Activated T-cell treated with anti-CD3 and anti-CD28 coated beads, Interleukin-2, amount 50 U/mL, for 72 hours (primary cell): ENCODE data around the gene MEI1. TPM values are rescaled to one million over a fixed set of nuclear protein-coding genes. Genes with fewer than 3 reads are reported as not detected.
A peak's percentile ranks its signal among the peaks of the same experiment; 100 is the strongest.
"Not testable (repeated sequence)": the region's sequence is repeated elsewhere in the genome, so short reads cannot be mapped to it uniquely, and the experiment has no call there.

Experiments
- ATAC-seq, 2 donors: fragments of 150-1000 bp; cut with Tn5 transposase; replicated peaks in 1 of 2; 2 replicates each; pipeline ENCODE4 v1.10.0; 2021; ENCODE audit warnings: moderate library complexity in 2 of 2, mild to moderate bottlenecking in 1 of 2
- DNase-seq, 2 donors: peaks; one replicate each; pipeline ENCODE4 v3.0.0; 2021 to 2022; ENCODE audit warnings: mixed read lengths in 1 of 2
- H3K27ac Mint-ChIP-seq: one replicate; pipeline ENCODE4 v1.8.0; 2022; ENCODE audit warnings: mild to moderate bottlenecking, moderate library complexity, mixed read lengths
- H3K27me3 Mint-ChIP-seq: one replicate; pipeline ENCODE4 v1.8.0; 2022; ENCODE audit warnings: low read depth, mixed read lengths
- H3K36me3 Mint-ChIP-seq, 2 donors: one replicate each; pipeline ENCODE4 v1.8.0; 2022; ENCODE audit warnings: mixed read lengths in 2 of 2, mild to moderate bottlenecking in 1 of 2; ENCODE audit not compliant: insufficient read depth in 2 of 2
- H3K4me1 Mint-ChIP-seq: one replicate; pipeline ENCODE4 v1.8.0; 2022; ENCODE audit warnings: low read depth, mixed read lengths
- H3K4me3 Mint-ChIP-seq, 2 donors: one replicate each; pipeline ENCODE4 v1.8.0; 2022; ENCODE audit warnings: mild to moderate bottlenecking in 2 of 2, mixed read lengths in 2 of 2, moderate library complexity in 2 of 2
- H3K9me3 Mint-ChIP-seq, 2 donors: one replicate each; pipeline ENCODE4 v1.8.0; 2022; ENCODE audit warnings: mixed read lengths in 2 of 2
- total RNA-seq, 2 donors: library from RNA; stranded (reverse); gene quantifications; one replicate each; pipeline ENCODE4 v1.2.3, GENCODE V29; 2022

Gene MEI1
- total RNA-seq, 2 donors from 2014 or later = 72.3 to 73.0 TPM

- no peak overlapping the region for H3K4me3 Mint-ChIP-seq
- H3K36me3 Mint-ChIP-seq = no peaks in the 10 kb centered on the region
- H3K4me1 Mint-ChIP-seq = no peaks in the 10 kb centered on the region
- DNase-seq = no peak
- no peak overlapping the region for H3K27ac Mint-ChIP-seq
- H3K9me3 Mint-ChIP-seq = no peaks in the 10 kb centered on the region
- no peak for ATAC-seq
- H3K27me3 Mint-ChIP-seq = no peaks in the 10 kb centered on the region
Observed at GRCh38 chr22:41731609-41732008, 32.3 kb downstream of the MEI1 start.

- Mint-ChIP-seq H3K27ac (no peak overlapping the region), H3K4me3 (no peak overlapping the region), H3K36me3 (no peaks in the 10 kb centered on the region), H3K9me3 (no peaks in the 10 kb centered on the region), H3K4me1 (no peaks in the 10 kb centered on the region), H3K27me3 (no peaks in the 10 kb centered on the region)
- DNase-seq (no peak), ATAC-seq (no peak)
Observed at GRCh38 chr22:41732096-41732772, 32.9 kb downstream of the MEI1 start.

GRCh38 chr22:41733241-41733640, 33.9 kb downstream of the MEI1 start:
- H3K27ac Mint-ChIP-seq, H3K4me3 Mint-ChIP-seq, H3K4me1 Mint-ChIP-seq, ATAC-seq, DNase-seq, H3K36me3 Mint-ChIP-seq, H3K27me3 Mint-ChIP-seq, H3K9me3 Mint-ChIP-seq: not testable (repeated sequence)

GRCh38 chr22:41739576-41739975, 40.3 kb downstream of the MEI1 start:
- DNase-seq (no peak), ATAC-seq (no peak)
- Mint-ChIP-seq H3K4me1 (peaks cover 5% of the 10 kb centered on the region), H3K27ac (no peak overlapping the region), H3K4me3 (no peak overlapping the region), H3K36me3 (no peaks in the 10 kb centered on the region), H3K27me3 (peaks cover 4% of the 10 kb centered on the region), H3K9me3 (no peaks in the 10 kb centered on the region)

GRCh38 chr22:41742918-41743317, 43.6 kb downstream of the MEI1 start:
- no peak for ATAC-seq
- H3K36me3 Mint-ChIP-seq = no peaks in the 10 kb centered on the region
- no peak overlapping the region for H3K27ac Mint-ChIP-seq
- peaks cover 4% of the 10 kb centered on the region for H3K27me3 Mint-ChIP-seq
- no peak overlapping the region for H3K4me3 Mint-ChIP-seq
- no peak for DNase-seq
- H3K9me3 Mint-ChIP-seq = no peaks in the 10 kb centered on the region
- H3K4me1 Mint-ChIP-seq = peaks cover 5% of the 10 kb centered on the region

- peaks cover 17% of the 10 kb centered on the region for H3K27me3 Mint-ChIP-seq
- no peak overlapping the region for H3K27ac Mint-ChIP-seq
- DNase-seq (no peak), ATAC-seq (no peak)
- H3K4me3 Mint-ChIP-seq = no peak overlapping the region
- H3K4me1 Mint-ChIP-seq = no peaks in the 10 kb centered on the region
- H3K36me3 Mint-ChIP-seq = no peaks in the 10 kb centered on the region
- no peaks in the 10 kb centered on the region for H3K9me3 Mint-ChIP-seq
Observed at GRCh38 chr22:41745968-41746367, 46.7 kb downstream of the MEI1 start.

- no peaks in the 10 kb centered on the region for H3K4me1 Mint-ChIP-seq
- H3K27ac Mint-ChIP-seq = no peak overlapping the region
- H3K4me3 Mint-ChIP-seq = no peak overlapping the region
- no peaks in the 10 kb centered on the region for H3K9me3 Mint-ChIP-seq
- H3K36me3 Mint-ChIP-seq = no peaks in the 10 kb centered on the region
- DNase-seq = peak; percentile 61 to 62
- ATAC-seq = peak; percentile 86 to 94
- H3K27me3 Mint-ChIP-seq = peaks cover 17% of the 10 kb centered on the region
Observed at GRCh38 chr22:41746567-41747400, 47.5 kb downstream of the MEI1 start.

- Mint-ChIP-seq H3K36me3 (no peaks in the 10 kb centered on the region), H3K27ac (peak overlapping the region; percentile 69), H3K4me3 (peak overlapping the region in 1 of 2 donors; percentile 30), H3K9me3 (no peaks in the 10 kb centered on the region), H3K27me3 (peaks cover 17% of the 10 kb centered on the region), H3K4me1 (no peaks in the 10 kb centered on the region)
- ATAC-seq = peak; percentile 43 to 83
- DNase-seq = peak in 1 of 2 donors; percentile 23
Observed at GRCh38 chr22:41752011-41752970, 53.0 kb downstream of the MEI1 start.

- Mint-ChIP-seq H3K36me3 (no peaks in the 10 kb centered on the region), H3K27ac (no peak overlapping the region), H3K4me1 (no peaks in the 10 kb centered on the region), H3K4me3 (no peak overlapping the region), H3K9me3 (no peaks in the 10 kb centered on the region), H3K27me3 (peaks cover 17% of the 10 kb centered on the region)
- DNase-seq (no peak), ATAC-seq (no peak)
Observed at GRCh38 chr22:41753984-41754383, 54.7 kb downstream of the MEI1 start.

- no peak overlapping the region for H3K27ac Mint-ChIP-seq
- H3K4me1 Mint-ChIP-seq = no peaks in the 10 kb centered on the region
- DNase-seq = no peak
- no peaks in the 10 kb centered on the region for H3K9me3 Mint-ChIP-seq
- no peak overlapping the region for H3K4me3 Mint-ChIP-seq
- ATAC-seq = no peak
- no peaks in the 10 kb centered on the region for H3K27me3 Mint-ChIP-seq
- H3K36me3 Mint-ChIP-seq = no peaks in the 10 kb centered on the region
Observed at GRCh38 chr22:41757502-41757901, 58.2 kb downstream of the MEI1 start.

GRCh38 chr22:41758231-41758630, 58.9 kb downstream of the MEI1 start:
- H3K4me1 Mint-ChIP-seq = no peaks in the 10 kb centered on the region
- ATAC-seq (no peak), DNase-seq (no peak)
- H3K9me3 Mint-ChIP-seq = no peaks in the 10 kb centered on the region
- H3K4me3 Mint-ChIP-seq = no peak overlapping the region
- H3K36me3 Mint-ChIP-seq = no peaks in the 10 kb centered on the region
- H3K27ac Mint-ChIP-seq = no peak overlapping the region
- no peaks in the 10 kb centered on the region for H3K27me3 Mint-ChIP-seq

- Mint-ChIP-seq H3K9me3 (no peaks in the 10 kb centered on the region), H3K27ac (no peak overlapping the region), H3K27me3 (peaks cover 9% of the 10 kb centered on the region), H3K4me1 (peaks cover 11% of the 10 kb centered on the region), H3K4me3 (no peak overlapping the region), H3K36me3 (no peaks in the 10 kb centered on the region)
- ATAC-seq (peak in 1 of 2 donors; percentile 54), DNase-seq (peak; percentile 37 to 52)
Observed at GRCh38 chr22:41762980-41763779, 63.9 kb downstream of the MEI1 start.
